Measurements from ENCODE around the gene CSMD2.

The CSMD2 gene

GRCh38 chr1:33823401-33823800 is 341.6 kb downstream of the CSMD2 start:
- Histone ChIP-seq H3K27me3 (ENCODE audit: low read depth) (no peaks in the 10 kb centered on the region), H3K4me1 (no peaks in the 10 kb centered on the region), H3K4me3 (no peak overlapping the region), H3K36me3 (replicated peaks) (no peaks in the 10 kb centered on the region), H3K9me3 (no peaks in the 10 kb centered on the region)
- in situ Hi-C loops (cut with MboI; ENCODE audit: low sequenced_read_pairs), result no loop called here
- no peak for DNase-seq (ENCODE audit: low spot score in 2 of 2)

- Histone ChIP-seq H3K4me1 (no peaks in the 10 kb centered on the region), H3K4me3 (no peak overlapping the region), H3K27me3 (ENCODE audit: low read depth) (no peaks in the 10 kb centered on the region), H3K36me3 (replicated peaks) (no peaks in the 10 kb centered on the region), H3K9me3 (no peaks in the 10 kb centered on the region)
- in situ Hi-C loops (cut with MboI; ENCODE audit: low sequenced_read_pairs), result no loop called here
- no peak for DNase-seq (ENCODE audit: low spot score in 2 of 2)
Observed at GRCh38 chr1:33822396-33822795, 342.6 kb downstream of the CSMD2 start.

GRCh38 chr1:33821291-33821690 is 343.7 kb downstream of the CSMD2 start:
- Histone ChIP-seq H3K4me3 (no peak overlapping the region), H3K27me3 (ENCODE audit: low read depth) (no peaks in the 10 kb centered on the region), H3K36me3 (replicated peaks) (no peaks in the 10 kb centered on the region), H3K9me3 (no peaks in the 10 kb centered on the region), H3K4me1 (no peaks in the 10 kb centered on the region)
- DNase-seq (ENCODE audit: low spot score in 2 of 2), result no peak
- in situ Hi-C loops (cut with MboI; ENCODE audit: low sequenced_read_pairs), result no loop called here

- no peak for DNase-seq (ENCODE audit: low spot score in 2 of 2)
- no peaks in the 10 kb centered on the region for H3K4me1 ChIP-seq
- in situ Hi-C loops (cut with MboI; ENCODE audit: low sequenced_read_pairs), result no loop called here
- H3K27me3 ChIP-seq (ENCODE audit: low read depth), result no peaks in the 10 kb centered on the region
- H3K4me3 ChIP-seq, result no peak overlapping the region
- H3K9me3 ChIP-seq, result no peaks in the 10 kb centered on the region
- H3K36me3 ChIP-seq (replicated peaks), result no peaks in the 10 kb centered on the region
Observed at GRCh38 chr1:33820804-33821203, 344.2 kb downstream of the CSMD2 start.

- DNase-seq (ENCODE audit: low spot score in 2 of 2), result no peak
- H3K9me3 ChIP-seq, result no peaks in the 10 kb centered on the region
- no peaks in the 10 kb centered on the region for H3K4me1 ChIP-seq
- no peaks in the 10 kb centered on the region for H3K36me3 ChIP-seq (replicated peaks)
- in situ Hi-C loops (cut with MboI; ENCODE audit: low sequenced_read_pairs), result no loop called here
- no peak overlapping the region for H3K4me3 ChIP-seq
- H3K27me3 ChIP-seq (ENCODE audit: low read depth), result no peaks in the 10 kb centered on the region
Observed at GRCh38 chr1:33819913-33820311, 345.1 kb downstream of the CSMD2 start.

GRCh38 chr1:33819290-33819912 is 345.6 kb downstream of the CSMD2 start:
- H3K4me1 ChIP-seq, result no peaks in the 10 kb centered on the region
- no peaks in the 10 kb centered on the region for H3K36me3 ChIP-seq (replicated peaks)
- no peak for DNase-seq (ENCODE audit: low spot score in 2 of 2)
- in situ Hi-C loops (cut with MboI; ENCODE audit: low sequenced_read_pairs), result no loop called here
- no peaks in the 10 kb centered on the region for H3K9me3 ChIP-seq
- no peaks in the 10 kb centered on the region for H3K27me3 ChIP-seq (ENCODE audit: low read depth)
- no peak overlapping the region for H3K4me3 ChIP-seq

GRCh38 chr1:33818071-33818470 is 347.0 kb downstream of the CSMD2 start:
- DNase-seq (ENCODE audit: low spot score in 2 of 2), result no peak
- in situ Hi-C loops (cut with MboI; ENCODE audit: low sequenced_read_pairs), result no loop called here
- no peaks in the 10 kb centered on the region for H3K4me1 ChIP-seq
- no peak overlapping the region for H3K4me3 ChIP-seq
- no peaks in the 10 kb centered on the region for H3K36me3 ChIP-seq (replicated peaks)
- H3K27me3 ChIP-seq (ENCODE audit: low read depth), result no peaks in the 10 kb centered on the region
- no peaks in the 10 kb centered on the region for H3K9me3 ChIP-seq

- H3K9me3 ChIP-seq, result no peaks in the 10 kb centered on the region
- no peak overlapping the region for H3K4me3 ChIP-seq
- in situ Hi-C loops (cut with MboI; ENCODE audit: low sequenced_read_pairs), result no loop called here
- no peak for DNase-seq (ENCODE audit: low spot score in 2 of 2)
- H3K4me1 ChIP-seq, result no peaks in the 10 kb centered on the region
- H3K27me3 ChIP-seq (ENCODE audit: low read depth), result no peaks in the 10 kb centered on the region
- no peaks in the 10 kb centered on the region for H3K36me3 ChIP-seq (replicated peaks)
Observed at GRCh38 chr1:33815061-33815460, 350.0 kb downstream of the CSMD2 start.

GRCh38 chr1:33814166-33814565 is 350.9 kb downstream of the CSMD2 start:
- no peaks in the 10 kb centered on the region for H3K36me3 ChIP-seq (replicated peaks)
- DNase-seq (ENCODE audit: low spot score in 2 of 2), result no peak
- H3K4me3 ChIP-seq, result no peak overlapping the region
- H3K9me3 ChIP-seq, result no peaks in the 10 kb centered on the region
- in situ Hi-C loops (cut with MboI; ENCODE audit: low sequenced_read_pairs), result no loop called here
- H3K4me1 ChIP-seq, result no peaks in the 10 kb centered on the region
- no peaks in the 10 kb centered on the region for H3K27me3 ChIP-seq (ENCODE audit: low read depth)

- Histone ChIP-seq H3K36me3 (replicated peaks) (no peaks in the 10 kb centered on the region), H3K4me3 (no peak overlapping the region), H3K9me3 (no peaks in the 10 kb centered on the region), H3K4me1 (no peaks in the 10 kb centered on the region), H3K27me3 (ENCODE audit: low read depth) (no peaks in the 10 kb centered on the region)
- DNase-seq (ENCODE audit: low spot score in 2 of 2), result no peak
- in situ Hi-C loops (cut with MboI; ENCODE audit: low sequenced_read_pairs), result no loop called here
Observed at GRCh38 chr1:33810571-33810970, 354.5 kb downstream of the CSMD2 start.

GRCh38 chr1:33805988-33806387 is 359.0 kb downstream of the CSMD2 start:
- no peaks in the 10 kb centered on the region for H3K27me3 ChIP-seq (ENCODE audit: low read depth)
- no peaks in the 10 kb centered on the region for H3K4me1 ChIP-seq

GRCh38 chr1:33802268-33802667 is 362.8 kb downstream of the CSMD2 start:
- no peaks in the 10 kb centered on the region for H3K4me1 ChIP-seq
- H3K4me3 ChIP-seq, result no peak overlapping the region
- H3K36me3 ChIP-seq (replicated peaks), result no peaks in the 10 kb centered on the region
- no peaks in the 10 kb centered on the region for H3K27me3 ChIP-seq (ENCODE audit: low read depth)
- no peak for DNase-seq (ENCODE audit: low spot score in 2 of 2)
- no peaks in the 10 kb centered on the region for H3K9me3 ChIP-seq
- in situ Hi-C loops (cut with MboI; ENCODE audit: low sequenced_read_pairs), result no loop called here

More at GRCh38 chr1:33805988-33806387, 359.0 kb downstream of the CSMD2 start:
- in situ Hi-C loops (cut with MboI; ENCODE audit: low sequenced_read_pairs), result no loop called here
- Histone ChIP-seq H3K36me3 (replicated peaks) (no peaks in the 10 kb centered on the region), H3K9me3 (no peaks in the 10 kb centered on the region), H3K4me3 (no peak overlapping the region)
- DNase-seq (ENCODE audit: low spot score in 2 of 2), result no peak

GRCh38 chr1:33797849-33798248 is 367.2 kb downstream of the CSMD2 start:
- Histone ChIP-seq H3K36me3 (replicated peaks) (no peaks in the 10 kb centered on the region), H3K27me3 (ENCODE audit: low read depth) (no peaks in the 10 kb centered on the region), H3K4me1 (no peaks in the 10 kb centered on the region), H3K9me3 (no peaks in the 10 kb centered on the region), H3K4me3 (no peak overlapping the region)
- in situ Hi-C loops (cut with MboI; ENCODE audit: low sequenced_read_pairs), result no loop called here
- no peak for DNase-seq (ENCODE audit: low spot score in 2 of 2)

GRCh38 chr1:33792651-33793050 is 372.4 kb downstream of the CSMD2 start:
- no peaks in the 10 kb centered on the region for H3K36me3 ChIP-seq (replicated peaks)
- no peaks in the 10 kb centered on the region for H3K9me3 ChIP-seq
- H3K4me1 ChIP-seq, result no peaks in the 10 kb centered on the region
- in situ Hi-C loops (cut with MboI; ENCODE audit: low sequenced_read_pairs), result no loop called here
- H3K4me3 ChIP-seq, result no peak overlapping the region
- DNase-seq (ENCODE audit: low spot score in 2 of 2), result no peak
- H3K27me3 ChIP-seq (ENCODE audit: low read depth), result no peaks in the 10 kb centered on the region

GRCh38 chr1:33792216-33792615 is 372.8 kb downstream of the CSMD2 start:
- no peaks in the 10 kb centered on the region for H3K9me3 ChIP-seq
- DNase-seq (ENCODE audit: low spot score in 2 of 2), result no peak
- H3K4me1 ChIP-seq, result no peaks in the 10 kb centered on the region
- no peaks in the 10 kb centered on the region for H3K36me3 ChIP-seq (replicated peaks)
- no peaks in the 10 kb centered on the region for H3K27me3 ChIP-seq (ENCODE audit: low read depth)
- in situ Hi-C loops (cut with MboI; ENCODE audit: low sequenced_read_pairs), result no loop called here
- no peak overlapping the region for H3K4me3 ChIP-seq
